GM12878 (cell line): ENCODE results near the gene MGLL.

Source experiments
- E2F4 ChIP-seq: IDR thresholded peaks from 2 replicates; pipeline ENCODE4 v1.6.1; 2012; ENCODE audit warnings: low read depth, low read length, improper control_type of control experiment
- MAX ChIP-seq: IDR thresholded peaks from 2 replicates; pipeline ENCODE4 v1.6.1; 2012; ENCODE audit warnings: low read depth, low read length, improper control_type of control experiment

- no peak for TF ChIP-seq E2F4
- TF ChIP-seq MAX, result no peak
These were observed 120.9 kb downstream of the MGLL start for GRCh38 chr3:127701280-127701911.
